ENCODE data around the gene NADSYN1.
A peak's percentile ranks its signal among the peaks of the same experiment; 100 is the strongest.

NADSYN1 gene

GRCh38 chr11:71441251-71441650 lies 11.8 kb upstream of the NADSYN1 start:
- H3K4me1 ChIP-seq (ENCODE audit: control insufficient read depth in 1 of 2, insufficient read depth in 2 of 2, low read length in 2 of 2): no peaks in the 10 kb centered on the region
- no peak overlapping the region for H3K9ac ChIP-seq (ENCODE audit: low read depth in 1 of 2, low read length in 2 of 2)
- no peak overlapping the region for H3K4me3 ChIP-seq (ENCODE audit: low read depth in 1 of 2, low read length in 2 of 2)
- H3K27me3 ChIP-seq (ENCODE audit: control insufficient read depth in 1 of 2, insufficient read depth in 2 of 2, low read length in 2 of 2): no peaks in the 10 kb centered on the region
- H3K27ac ChIP-seq (ENCODE audit: low read depth, low read length): no peak overlapping the region
- H3K9me3 ChIP-seq (ENCODE audit: control insufficient read depth in 1 of 2, low read length in 2 of 2): no peaks in the 10 kb centered on the region
- peaks cover 26 to 89% of the 10 kb centered on the region in 2 donors for H3K36me3 ChIP-seq (ENCODE audit: control insufficient read depth in 1 of 2, insufficient read depth in 2 of 2, low read length in 2 of 2)

GRCh38 chr11:71442123-71442522 lies 10.9 kb upstream of the NADSYN1 start:
- no peaks in the 10 kb centered on the region for H3K9me3 ChIP-seq (ENCODE audit: control insufficient read depth in 1 of 2, low read length in 2 of 2)
- H3K27me3 ChIP-seq (ENCODE audit: control insufficient read depth in 1 of 2, insufficient read depth in 2 of 2, low read length in 2 of 2): no peaks in the 10 kb centered on the region
- peaks cover 26 to 86% of the 10 kb centered on the region in 2 donors for H3K36me3 ChIP-seq (ENCODE audit: control insufficient read depth in 1 of 2, insufficient read depth in 2 of 2, low read length in 2 of 2)
- no peak overlapping the region for H3K27ac ChIP-seq (ENCODE audit: low read depth, low read length)
- H3K9ac ChIP-seq (ENCODE audit: low read depth in 1 of 2, low read length in 2 of 2): no peak overlapping the region
- no peak overlapping the region for H3K4me3 ChIP-seq (ENCODE audit: low read depth in 1 of 2, low read length in 2 of 2)
- H3K4me1 ChIP-seq (ENCODE audit: control insufficient read depth in 1 of 2, insufficient read depth in 2 of 2, low read length in 2 of 2): peaks cover 0 to 6% of the 10 kb centered on the region in 2 donors

GRCh38 chr11:71442880-71443279 lies 10.1 kb upstream of the NADSYN1 start:
- Histone ChIP-seq H3K4me3 (ENCODE audit: low read depth in 1 of 2, low read length in 2 of 2) (no peak overlapping the region), H3K36me3 (ENCODE audit: control insufficient read depth in 1 of 2, insufficient read depth in 2 of 2, low read length in 2 of 2) (peaks cover 23 to 78% of the 10 kb centered on the region in 2 donors), H3K27me3 (ENCODE audit: control insufficient read depth in 1 of 2, insufficient read depth in 2 of 2, low read length in 2 of 2) (no peaks in the 10 kb centered on the region), H3K9me3 (ENCODE audit: control insufficient read depth in 1 of 2, low read length in 2 of 2) (no peaks in the 10 kb centered on the region), H3K4me1 (ENCODE audit: control insufficient read depth in 1 of 2, insufficient read depth in 2 of 2, low read length in 2 of 2) (peaks cover 0 to 13% of the 10 kb centered on the region in 2 donors), H3K27ac (ENCODE audit: low read depth, low read length) (no peak overlapping the region), H3K9ac (ENCODE audit: low read depth in 1 of 2, low read length in 2 of 2) (no peak overlapping the region)

GRCh38 chr11:71443736-71444445 lies 9.1 kb upstream of the NADSYN1 start:
- Histone ChIP-seq H3K4me1 (ENCODE audit: control insufficient read depth in 1 of 2, insufficient read depth in 2 of 2, low read length in 2 of 2) (peaks cover 0 to 17% of the 10 kb centered on the region in 2 donors), H3K27ac (ENCODE audit: low read depth, low read length) (no peak overlapping the region), H3K36me3 (ENCODE audit: control insufficient read depth in 1 of 2, insufficient read depth in 2 of 2, low read length in 2 of 2) (peaks cover 23 to 68% of the 10 kb centered on the region in 2 donors), H3K9me3 (ENCODE audit: control insufficient read depth in 1 of 2, low read length in 2 of 2) (no peaks in the 10 kb centered on the region), H3K27me3 (ENCODE audit: control insufficient read depth in 1 of 2, insufficient read depth in 2 of 2, low read length in 2 of 2) (no peaks in the 10 kb centered on the region), H3K9ac (ENCODE audit: low read depth in 1 of 2, low read length in 2 of 2) (no peak overlapping the region), H3K4me3 (ENCODE audit: low read depth in 1 of 2, low read length in 2 of 2) (no peak overlapping the region)

- Histone ChIP-seq H3K4me1 (ENCODE audit: control insufficient read depth in 1 of 2, insufficient read depth in 2 of 2, low read length in 2 of 2) (peaks cover 6 to 26% of the 10 kb centered on the region in 2 donors), H3K9me3 (ENCODE audit: control insufficient read depth in 1 of 2, low read length in 2 of 2) (no peaks in the 10 kb centered on the region), H3K27ac (ENCODE audit: low read depth, low read length) (no peak overlapping the region), H3K9ac (ENCODE audit: low read depth in 1 of 2, low read length in 2 of 2) (no peak overlapping the region), H3K27me3 (ENCODE audit: control insufficient read depth in 1 of 2, insufficient read depth in 2 of 2, low read length in 2 of 2) (no peaks in the 10 kb centered on the region), H3K36me3 (ENCODE audit: control insufficient read depth in 1 of 2, insufficient read depth in 2 of 2, low read length in 2 of 2) (peaks cover 15 to 59% of the 10 kb centered on the region in 2 donors), H3K4me3 (ENCODE audit: low read depth in 1 of 2, low read length in 2 of 2) (no peak overlapping the region)
Observed at GRCh38 chr11:71444811-71445210, 8.2 kb upstream of the NADSYN1 start.

- Histone ChIP-seq H3K9ac (ENCODE audit: low read depth in 1 of 2, low read length in 2 of 2) (no peak overlapping the region), H3K4me1 (ENCODE audit: control insufficient read depth in 1 of 2, insufficient read depth in 2 of 2, low read length in 2 of 2) (peaks cover 17 to 34% of the 10 kb centered on the region in 2 donors), H3K27ac (ENCODE audit: low read depth, low read length) (no peak overlapping the region), H3K9me3 (ENCODE audit: control insufficient read depth in 1 of 2, low read length in 2 of 2) (no peaks in the 10 kb centered on the region), H3K27me3 (ENCODE audit: control insufficient read depth in 1 of 2, insufficient read depth in 2 of 2, low read length in 2 of 2) (no peaks in the 10 kb centered on the region), H3K36me3 (ENCODE audit: control insufficient read depth in 1 of 2, insufficient read depth in 2 of 2, low read length in 2 of 2) (peaks cover 10 to 46% of the 10 kb centered on the region in 2 donors), H3K4me3 (ENCODE audit: low read depth in 1 of 2, low read length in 2 of 2) (no peak overlapping the region)
Observed at GRCh38 chr11:71446150-71446549, 6.9 kb upstream of the NADSYN1 start.

GRCh38 chr11:71446942-71447688 lies 5.9 kb upstream of the NADSYN1 start:
- peak overlapping the region; percentile 95 to 98 for H3K4me3 ChIP-seq (ENCODE audit: low read depth in 1 of 2, low read length in 2 of 2)
- no peak overlapping the region for H3K27ac ChIP-seq (ENCODE audit: low read depth, low read length)
- H3K27me3 ChIP-seq (ENCODE audit: control insufficient read depth in 1 of 2, insufficient read depth in 2 of 2, low read length in 2 of 2): no peaks in the 10 kb centered on the region
- peaks cover 27 to 44% of the 10 kb centered on the region in 2 donors for H3K4me1 ChIP-seq (ENCODE audit: control insufficient read depth in 1 of 2, insufficient read depth in 2 of 2, low read length in 2 of 2)
- peak overlapping the region; percentile 86 to 94 for H3K9ac ChIP-seq (ENCODE audit: low read depth in 1 of 2, low read length in 2 of 2)
- H3K36me3 ChIP-seq (ENCODE audit: control insufficient read depth in 1 of 2, insufficient read depth in 2 of 2, low read length in 2 of 2): peaks cover 4 to 37% of the 10 kb centered on the region in 2 donors
- no peaks in the 10 kb centered on the region for H3K9me3 ChIP-seq (ENCODE audit: control insufficient read depth in 1 of 2, low read length in 2 of 2)

- peak overlapping the region; percentile 93 to 94 for H3K9ac ChIP-seq (ENCODE audit: low read depth in 1 of 2, low read length in 2 of 2)
- no peaks in the 10 kb centered on the region for H3K9me3 ChIP-seq (ENCODE audit: control insufficient read depth in 1 of 2, low read length in 2 of 2)
- H3K27ac ChIP-seq (ENCODE audit: low read depth, low read length): no peak overlapping the region
- H3K4me1 ChIP-seq (ENCODE audit: control insufficient read depth in 1 of 2, insufficient read depth in 2 of 2, low read length in 2 of 2): peaks cover 29 to 49% of the 10 kb centered on the region in 2 donors
- peaks cover 3 to 31% of the 10 kb centered on the region in 2 donors for H3K36me3 ChIP-seq (ENCODE audit: control insufficient read depth in 1 of 2, insufficient read depth in 2 of 2, low read length in 2 of 2)
- H3K4me3 ChIP-seq (ENCODE audit: low read depth in 1 of 2, low read length in 2 of 2): peak overlapping the region; percentile 95 to 98
- no peaks in the 10 kb centered on the region for H3K27me3 ChIP-seq (ENCODE audit: control insufficient read depth in 1 of 2, insufficient read depth in 2 of 2, low read length in 2 of 2)
Observed at GRCh38 chr11:71447791-71448256, 5.2 kb upstream of the NADSYN1 start.

- Histone ChIP-seq H3K4me3 (ENCODE audit: low read depth in 1 of 2, low read length in 2 of 2) (peak within 1 kb of the TSS; percentile 95 to 98), H3K27me3 (ENCODE audit: control insufficient read depth in 1 of 2, insufficient read depth in 2 of 2, low read length in 2 of 2) (no peaks in the 10 kb centered on the region), H3K27ac (ENCODE audit: low read depth, low read length) (peak within 1 kb of the TSS; percentile 56), H3K9me3 (ENCODE audit: control insufficient read depth in 1 of 2, low read length in 2 of 2) (no peaks in the 10 kb centered on the region), H3K4me1 (ENCODE audit: control insufficient read depth in 1 of 2, insufficient read depth in 2 of 2, low read length in 2 of 2) (peaks cover 29 to 50% of the 10 kb centered on the region in 2 donors), H3K36me3 (ENCODE audit: control insufficient read depth in 1 of 2, insufficient read depth in 2 of 2, low read length in 2 of 2) (peaks cover 0 to 24% of the 10 kb centered on the region in 2 donors), H3K9ac (ENCODE audit: low read depth in 1 of 2, low read length in 2 of 2) (peak within 1 kb of the TSS; percentile 93 to 94)
Observed at GRCh38 chr11:71448257-71449171, 4.5 kb upstream of the NADSYN1 start, which contains the start of gene DHCR7. TSS of gene DHCR7 (minus strand) at chr11:71448393. CDS start at chr11:71444952, 3,441 bp downstream.

Data from duodenal mucosa (tissue), 2 donors.